CD4-positive, alpha-beta T cell treated with Interleukin-15 for 1 hour (primary cell): ENCODE data around the gene RNASEH2B.

Experiments
- DNase-seq: peaks from one replicate; pipeline ENCODE4 v3.0.0-alpha.2; 2020

Gene RNASEH2B, protein sequence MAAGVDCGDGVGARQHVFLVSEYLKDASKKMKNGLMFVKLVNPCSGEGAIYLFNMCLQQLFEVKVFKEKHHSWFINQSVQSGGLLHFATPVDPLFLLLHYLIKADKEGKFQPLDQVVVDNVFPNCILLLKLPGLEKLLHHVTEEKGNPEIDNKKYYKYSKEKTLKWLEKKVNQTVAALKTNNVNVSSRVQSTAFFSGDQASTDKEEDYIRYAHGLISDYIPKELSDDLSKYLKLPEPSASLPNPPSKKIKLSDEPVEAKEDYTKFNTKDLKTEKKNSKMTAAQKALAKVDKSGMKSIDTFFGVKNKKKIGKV

DNA sequence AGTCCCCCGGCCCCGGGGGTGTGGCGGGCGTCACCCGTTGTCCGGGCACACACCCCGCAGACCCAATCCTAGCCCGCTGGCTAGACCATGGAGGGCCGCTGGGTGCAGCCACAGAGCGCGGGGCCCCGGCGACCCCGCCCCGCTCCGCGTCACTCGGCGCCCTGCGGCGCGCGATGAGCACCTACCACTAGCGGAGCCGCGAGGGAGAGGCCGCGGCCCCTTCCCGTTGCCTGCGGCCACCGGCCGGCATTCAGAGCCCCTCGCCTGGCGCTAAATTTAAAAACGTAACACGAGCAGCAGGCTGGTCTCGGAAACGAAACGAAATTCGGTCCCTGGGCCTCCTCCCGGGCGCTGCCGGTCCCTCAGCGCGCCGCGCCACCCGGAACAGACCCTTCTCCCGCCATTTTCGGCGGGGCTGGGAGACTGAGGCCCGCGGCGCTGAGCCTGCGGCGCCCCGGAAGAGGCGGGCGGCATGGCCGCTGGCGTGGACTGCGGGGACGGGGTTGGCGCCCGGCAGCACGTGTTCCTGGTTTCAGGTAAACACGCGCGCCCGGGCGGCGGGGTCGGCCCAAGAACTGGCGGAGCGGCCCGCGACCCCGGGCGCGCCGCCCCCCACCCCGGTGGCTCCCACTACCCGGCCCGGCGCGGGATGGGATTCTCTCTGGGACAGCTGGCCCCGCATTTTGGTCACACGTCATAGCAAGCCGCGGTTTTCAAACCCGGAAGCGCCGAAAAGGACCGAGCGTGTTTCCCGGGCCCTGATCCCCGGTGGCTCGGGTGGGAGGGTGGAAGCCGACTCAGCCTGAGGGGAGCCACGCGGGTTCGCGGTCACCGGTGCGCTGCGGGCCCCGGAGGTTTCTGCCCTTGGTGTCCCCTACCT lies at the start of gene RNASEH2B:
Gene RNASEH2B (plus strand): TSS at position 187 of the 880 bp plus-strand sequence. CDS start 286 bp downstream, at position 473.
- DNase-seq, result peak; percentile 72

DNA sequence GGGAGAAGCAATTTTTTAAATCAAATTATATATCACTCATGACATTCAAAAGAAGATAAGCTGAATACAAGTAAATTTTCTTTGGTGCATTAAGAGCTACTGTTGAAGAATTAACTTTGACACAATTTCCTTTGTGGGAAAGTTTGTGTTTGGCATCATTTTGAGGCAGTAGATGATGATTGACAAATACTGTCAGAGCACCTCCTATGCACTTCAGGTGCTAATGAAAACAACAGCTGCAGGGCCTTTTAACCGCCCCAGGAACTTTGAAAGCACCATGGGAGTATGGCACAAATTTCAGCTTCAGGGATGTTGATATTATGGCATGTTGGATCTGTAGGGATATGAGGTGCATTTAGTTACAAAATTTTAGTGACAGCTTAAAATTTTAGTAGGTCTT lies 45.1 kb upstream of the RNASEH2B start:
- no peak for DNase-seq

DNA sequence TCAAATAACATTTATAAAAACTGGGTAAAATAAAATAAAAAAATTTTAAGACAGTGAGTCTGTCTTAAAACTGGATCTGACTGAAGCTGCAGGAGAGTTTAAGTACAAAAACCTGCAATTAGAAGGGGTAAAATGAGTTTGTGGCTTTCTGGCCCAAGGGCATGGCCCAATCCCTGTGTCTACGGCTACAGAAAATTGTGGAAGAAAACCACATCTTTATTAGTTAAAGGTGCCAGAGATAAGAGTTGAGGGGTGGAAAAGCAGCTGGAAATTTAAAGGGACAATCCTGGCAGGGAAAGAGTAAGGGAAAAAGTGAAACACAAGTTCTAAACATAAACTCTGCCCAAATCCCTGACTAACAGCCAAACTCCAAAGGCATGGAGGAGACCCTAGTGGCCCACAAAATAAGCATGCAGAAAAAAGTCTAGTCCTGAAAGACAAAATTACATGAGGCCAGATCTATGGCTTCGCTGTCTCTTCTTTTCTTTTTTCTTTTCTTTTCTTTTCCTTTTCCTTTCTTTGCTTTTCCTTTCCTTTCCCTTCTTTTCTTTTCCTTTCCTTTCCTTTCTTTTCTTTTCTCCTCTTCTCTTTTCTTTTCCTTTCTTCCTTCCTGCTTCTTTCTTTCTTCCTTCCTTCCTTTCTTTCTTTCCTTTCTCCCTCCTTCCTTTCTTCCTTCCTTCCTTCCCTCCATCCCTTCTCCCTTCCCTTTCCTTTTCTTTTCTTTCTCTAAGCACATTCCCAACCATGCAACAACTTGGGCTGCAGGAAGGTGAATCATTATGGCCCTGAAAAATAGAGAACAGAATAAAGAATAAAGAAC lies 42.6 kb upstream of the RNASEH2B start:
- no peak for DNase-seq

DNA sequence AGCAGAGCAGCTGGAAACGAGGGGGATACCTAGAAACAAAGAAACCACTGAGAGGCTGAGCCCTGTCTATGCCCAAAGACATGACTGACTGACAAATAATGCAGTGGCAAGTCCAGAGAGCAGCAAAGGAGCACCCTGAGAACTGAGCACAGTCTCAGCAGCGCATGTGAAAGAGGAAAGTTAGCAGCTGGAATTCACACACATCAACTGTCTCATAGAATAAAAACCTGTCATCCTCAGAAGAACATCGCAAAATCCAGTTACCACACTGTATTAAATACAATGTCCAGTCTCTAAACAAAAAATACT lies 42.0 kb upstream of the RNASEH2B start:
- no peak for DNase-seq

DNA sequence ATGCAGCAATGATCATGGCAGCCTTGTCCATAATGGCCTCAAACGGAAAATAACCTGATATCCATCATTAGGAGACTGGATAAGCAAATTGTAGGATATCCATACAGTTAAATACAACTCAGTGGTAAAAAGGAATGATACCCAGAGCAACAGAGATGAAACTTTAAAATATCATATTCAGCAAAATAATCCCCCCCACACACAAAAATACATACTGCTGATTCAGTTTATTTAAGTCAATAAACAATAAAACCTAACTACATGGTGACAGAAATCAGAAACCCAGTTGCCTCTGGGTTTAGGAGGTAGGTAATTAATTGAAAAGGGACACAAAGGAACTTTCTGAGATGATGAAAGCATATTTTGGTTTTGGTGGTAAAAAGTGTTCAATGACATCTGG lies 38.2 kb upstream of the RNASEH2B start:
- no peak for DNase-seq

DNA sequence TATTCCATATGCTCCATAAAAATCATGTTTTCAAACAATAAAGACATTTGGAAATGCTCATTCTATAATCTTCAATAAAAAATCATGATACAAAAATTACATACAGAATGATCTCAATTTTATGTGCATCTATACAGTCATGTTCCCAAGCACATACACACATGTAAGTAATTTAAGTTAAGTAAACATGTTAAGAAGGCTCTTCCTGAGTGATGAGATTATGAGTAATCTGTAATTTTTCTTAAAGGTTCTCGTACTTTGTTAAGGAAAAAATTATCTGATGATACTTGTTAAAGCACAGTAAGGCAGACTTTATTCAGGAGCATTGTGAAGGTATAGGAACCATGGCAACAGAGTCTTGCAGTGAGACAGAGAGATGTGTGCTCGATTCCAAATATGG lies 36.1 kb upstream of the RNASEH2B start:
- DNase-seq, result no peak

DNA sequence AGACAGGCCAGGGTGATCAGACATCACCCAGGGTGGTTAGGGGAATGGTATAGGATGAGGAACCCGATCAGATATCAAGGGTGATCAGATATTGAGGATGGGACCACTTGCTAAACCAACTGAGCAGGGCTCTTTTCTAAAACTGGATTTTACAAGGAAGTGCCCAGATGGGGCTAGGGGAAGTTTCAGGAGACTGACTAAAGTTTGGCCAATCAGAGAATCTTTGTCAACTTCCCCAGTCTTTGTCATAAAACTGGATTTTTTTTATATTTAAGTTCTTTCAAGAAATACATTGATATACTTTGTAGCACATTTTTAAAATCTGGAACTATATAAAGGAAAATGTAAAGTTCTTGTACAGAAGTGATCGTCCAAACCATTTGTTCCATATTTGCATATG lies 35.6 kb upstream of the RNASEH2B start:
- no peak for DNase-seq

DNA sequence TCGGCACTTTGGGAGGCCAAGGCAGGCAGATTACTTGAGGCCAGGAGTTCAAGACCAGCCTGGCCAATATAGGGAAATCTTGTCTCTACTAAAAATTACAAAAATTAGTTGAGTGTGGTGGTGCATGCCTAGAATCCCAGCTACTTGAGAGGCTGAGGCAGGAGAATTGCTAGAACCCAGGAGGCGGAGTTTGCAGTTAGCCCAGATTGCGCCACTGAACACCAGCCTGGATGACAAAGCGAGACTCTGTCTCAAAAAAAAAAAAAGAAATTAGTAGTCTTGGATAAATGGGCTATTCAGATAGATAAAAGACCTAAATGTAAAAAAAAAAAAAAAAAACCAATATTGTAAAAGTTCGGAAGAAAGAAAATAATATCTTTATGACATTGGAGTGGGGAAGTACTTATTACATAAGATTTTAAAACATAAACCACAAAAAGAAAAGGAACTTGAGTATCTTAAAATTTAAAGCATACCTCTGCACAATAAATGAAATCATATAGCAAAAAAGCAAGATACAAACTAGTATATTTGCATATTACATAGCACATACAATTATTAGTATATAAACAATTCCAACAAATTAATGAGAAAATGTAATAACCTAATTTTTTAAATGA lies 26.7 kb upstream of the RNASEH2B start:
- DNase-seq, result no peak

DNA sequence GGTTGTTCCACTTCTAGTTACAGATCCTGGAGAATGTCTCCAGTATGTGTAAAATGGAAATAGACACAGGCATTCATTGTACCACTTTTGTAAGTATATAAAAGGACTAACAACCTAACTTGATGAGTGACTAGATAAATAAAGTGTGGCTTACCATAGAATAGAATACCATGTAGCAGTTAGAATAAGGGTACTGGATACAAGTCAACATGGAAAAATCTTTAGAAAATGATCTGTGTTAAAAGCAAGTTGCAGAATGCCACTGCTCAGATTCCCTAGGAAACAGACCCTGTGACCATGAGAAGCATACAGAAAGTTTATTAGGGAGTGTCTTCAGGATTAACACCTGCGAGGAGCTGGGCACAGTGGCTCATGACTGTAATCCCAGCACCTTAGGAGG lies 25.9 kb upstream of the RNASEH2B start:
- no peak for DNase-seq

DNA sequence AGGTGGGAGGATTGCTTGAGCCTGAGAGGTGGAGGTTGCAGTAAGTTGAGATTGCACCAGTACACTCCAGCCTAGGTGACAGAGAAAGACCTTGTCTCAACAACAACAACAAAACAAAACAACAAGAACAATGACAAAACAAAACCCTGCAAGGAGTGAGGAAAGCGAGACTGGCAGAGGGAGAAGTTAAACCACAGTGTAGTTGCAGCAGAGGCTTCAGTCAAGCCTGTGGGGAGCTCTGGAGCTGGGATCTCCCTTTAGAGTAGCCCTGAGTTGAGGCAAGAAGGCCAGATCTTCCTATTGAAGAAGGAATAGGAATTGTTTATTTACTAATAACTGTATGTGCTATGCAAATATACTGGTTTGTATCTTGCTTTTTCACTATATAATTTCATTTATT lies 25.3 kb upstream of the RNASEH2B start:
- DNase-seq, result no peak

DNA sequence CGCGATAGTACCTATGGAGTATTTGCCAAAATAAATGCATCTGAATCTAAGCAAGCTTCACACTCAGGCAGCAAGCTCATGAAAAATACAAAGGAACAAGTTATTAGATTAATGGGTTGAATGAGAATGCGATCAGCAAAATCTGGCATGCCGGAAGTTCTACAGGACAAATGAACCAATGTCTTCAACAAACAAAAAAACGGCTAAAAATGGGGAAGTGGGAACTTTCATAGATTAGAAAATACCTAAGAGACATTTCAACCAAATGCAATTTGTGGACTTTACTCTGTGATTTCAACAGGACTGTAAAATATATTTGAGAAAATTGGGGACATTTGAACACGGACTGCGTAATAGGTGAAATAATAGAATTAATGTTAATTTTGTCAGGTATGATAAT lies 22.4 kb upstream of the RNASEH2B start:
- DNase-seq, result no peak

DNA sequence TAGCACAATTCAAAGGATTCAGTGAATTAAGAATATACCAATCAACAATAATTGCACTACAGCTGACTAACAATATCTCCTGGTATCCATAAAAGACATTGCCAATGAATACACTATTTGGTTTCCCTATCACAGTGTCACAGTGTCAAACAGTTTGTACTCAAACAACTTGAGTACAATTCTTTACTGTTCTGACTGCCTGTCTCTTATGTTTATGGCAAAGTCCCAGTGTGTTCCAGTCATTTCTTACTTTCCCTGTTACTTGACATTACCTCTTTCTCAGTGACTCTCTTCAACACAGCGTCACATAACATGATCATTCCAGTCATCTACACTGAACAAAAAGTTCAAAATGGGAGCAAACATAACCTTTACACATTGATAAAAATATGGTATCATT lies 21.2 kb upstream of the RNASEH2B start:
- no peak for DNase-seq

DNA sequence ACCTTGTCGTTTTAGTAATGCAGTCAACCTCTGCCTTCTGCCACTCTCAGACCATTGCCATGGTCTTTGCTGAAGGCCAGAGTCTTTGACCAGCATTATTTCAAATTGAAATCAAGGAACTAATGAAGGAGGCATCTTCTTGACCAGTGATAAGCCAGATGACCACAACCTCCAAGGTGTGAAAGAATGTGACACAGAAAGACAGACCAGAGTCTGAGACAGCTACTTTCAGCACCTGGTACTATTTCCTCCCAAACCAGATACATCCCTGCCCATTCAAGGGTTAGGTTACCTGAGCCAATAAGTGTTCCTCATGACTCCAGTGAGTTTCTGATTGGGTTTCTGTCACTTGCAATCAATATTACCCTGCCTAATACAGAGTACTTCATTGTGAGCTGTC lies 20.3 kb upstream of the RNASEH2B start:
- no peak for DNase-seq

DNA sequence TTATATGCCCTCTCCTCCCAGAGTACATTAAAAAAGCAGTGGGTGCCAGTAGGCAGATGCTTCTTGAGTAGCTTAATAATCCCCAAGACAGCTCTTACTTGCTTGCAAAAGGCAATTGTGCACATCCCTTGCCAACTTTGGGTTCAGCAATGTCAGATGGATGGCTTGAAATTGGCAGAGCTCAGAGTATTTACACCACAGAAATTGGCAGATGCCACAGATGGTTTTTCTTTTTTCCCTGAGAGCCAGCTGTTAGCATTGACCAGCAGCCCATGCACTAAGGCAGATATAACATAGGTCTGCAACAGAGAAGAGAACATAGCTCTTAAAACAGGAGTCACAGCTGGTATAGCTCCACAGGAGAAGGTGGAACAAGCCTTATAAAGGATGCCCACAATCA lies 18.4 kb upstream of the RNASEH2B start:
- no peak for DNase-seq

DNA sequence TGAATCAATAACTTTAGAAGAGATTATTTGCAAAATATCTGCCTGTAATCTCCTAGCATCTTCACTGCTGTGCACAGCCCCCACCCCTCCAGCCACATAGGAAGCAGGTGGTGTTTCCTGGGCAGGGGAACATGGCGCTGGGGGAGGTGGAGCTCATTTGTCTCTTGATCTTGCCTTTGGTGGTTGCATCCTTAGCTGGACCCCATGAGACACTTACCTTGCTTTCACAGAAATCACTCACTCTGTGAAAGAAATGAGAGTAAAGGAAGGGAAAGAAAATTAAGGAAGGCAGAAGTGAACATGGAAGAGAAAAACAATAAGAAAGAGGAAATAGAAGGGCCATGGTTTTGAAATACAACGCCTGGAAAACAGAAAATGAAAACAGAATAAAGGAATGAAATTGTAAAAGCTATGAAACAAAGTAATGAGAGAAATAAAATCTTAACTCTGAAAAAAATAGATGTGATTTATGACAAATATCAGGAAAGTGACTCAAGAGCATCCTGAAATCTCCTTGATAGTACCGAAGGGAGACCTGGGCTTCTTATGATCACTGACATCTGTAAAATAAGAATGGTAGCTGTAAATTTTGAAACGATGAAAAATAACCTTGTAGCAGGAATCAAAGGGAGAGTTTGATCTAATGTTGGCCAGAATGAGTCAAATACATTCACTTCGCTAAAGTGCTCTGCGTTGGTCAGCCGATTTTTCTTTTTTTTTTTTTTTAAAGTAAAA lies 17.2 kb upstream of the RNASEH2B start:
- DNase-seq, result peak; percentile 41

DNA sequence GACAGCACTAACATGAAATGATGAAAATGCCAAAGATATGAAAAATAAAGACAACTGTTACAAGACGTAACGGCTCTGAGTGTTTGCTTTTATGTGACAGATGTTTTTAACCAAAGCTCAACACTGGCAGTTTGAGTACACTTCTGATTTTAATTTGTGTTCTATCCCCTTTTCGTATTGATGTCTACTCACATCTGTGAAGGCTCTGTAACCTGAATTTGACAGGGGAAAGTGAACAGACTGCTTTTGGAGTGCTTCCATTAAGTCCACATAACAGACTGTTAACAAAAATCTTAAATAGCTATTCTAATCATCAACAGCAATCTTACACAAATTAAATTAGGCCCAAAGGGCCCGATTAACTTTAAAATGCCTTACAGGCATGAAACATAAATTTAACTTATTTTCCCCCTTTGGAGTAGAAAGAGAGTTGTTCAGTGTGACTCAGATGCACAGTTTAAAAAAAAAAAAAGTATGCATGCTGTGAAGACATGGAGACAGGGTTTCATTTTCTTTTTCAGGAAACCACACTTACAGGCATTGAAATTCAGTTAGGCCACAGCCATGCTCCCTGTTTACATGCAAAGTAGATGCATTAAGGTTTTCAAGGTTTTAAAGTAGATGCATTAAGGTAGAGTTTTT lies 16.3 kb upstream of the RNASEH2B start:
- DNase-seq, result no peak

DNA sequence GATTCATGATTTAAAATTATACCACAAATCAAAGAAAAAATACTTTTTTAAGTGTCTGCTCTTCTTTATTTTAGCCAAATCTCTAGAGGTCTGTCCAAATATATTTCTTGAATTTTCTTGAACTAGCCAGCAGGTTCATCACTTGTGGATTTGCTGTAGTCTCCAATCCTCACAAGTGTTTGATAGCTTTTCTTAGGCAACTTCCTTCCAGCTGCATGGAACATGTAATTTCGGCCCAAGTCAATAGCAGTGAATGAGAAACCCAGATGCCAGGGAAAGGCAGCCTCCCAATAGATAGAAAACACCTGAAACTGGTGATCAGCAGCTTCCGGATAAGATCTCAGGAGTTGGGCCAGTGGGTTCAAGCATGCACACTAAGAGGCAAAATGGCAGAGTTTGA lies 15.6 kb upstream of the RNASEH2B start:
- DNase-seq, result no peak

DNA sequence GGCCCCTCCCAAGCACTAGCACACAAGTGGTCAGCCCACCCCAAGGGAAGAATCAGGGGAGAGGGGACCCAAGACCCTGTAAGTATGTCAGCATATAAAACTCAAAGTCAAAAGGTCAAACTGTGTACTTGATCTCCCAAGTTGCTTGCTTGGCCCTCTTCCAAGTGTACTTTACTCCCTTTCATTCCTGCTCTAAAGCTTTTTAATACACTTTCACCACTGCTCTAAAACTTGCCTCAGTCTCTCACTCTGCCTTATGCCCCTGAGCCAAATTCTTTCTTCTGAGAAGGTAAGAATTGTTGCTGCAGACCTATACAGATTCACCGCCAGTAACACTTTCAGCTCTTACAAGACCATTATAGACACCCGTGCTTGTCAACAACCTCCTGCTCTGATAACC lies 15.1 kb upstream of the RNASEH2B start:
- no peak for DNase-seq

DNA sequence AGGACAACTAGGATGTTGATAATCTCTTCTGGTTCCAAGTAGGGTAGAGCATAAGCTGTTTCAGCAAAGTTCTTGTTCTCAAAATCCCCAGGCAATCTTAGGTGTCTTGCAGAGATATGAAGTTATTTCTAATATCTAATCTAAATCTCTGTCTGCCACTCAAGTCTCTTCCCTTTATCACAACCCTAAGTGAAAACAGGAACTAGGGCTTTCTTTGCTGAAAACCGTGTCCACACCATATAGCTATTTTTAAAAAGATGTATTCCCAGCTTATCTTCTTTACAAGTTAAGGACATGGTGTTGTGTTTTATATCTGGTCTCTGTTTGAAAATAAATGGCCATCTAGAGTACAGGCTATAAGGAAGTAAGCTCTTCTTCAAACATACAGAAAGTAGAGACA lies 11.3 kb upstream of the RNASEH2B start:
- DNase-seq, result no peak

DNA sequence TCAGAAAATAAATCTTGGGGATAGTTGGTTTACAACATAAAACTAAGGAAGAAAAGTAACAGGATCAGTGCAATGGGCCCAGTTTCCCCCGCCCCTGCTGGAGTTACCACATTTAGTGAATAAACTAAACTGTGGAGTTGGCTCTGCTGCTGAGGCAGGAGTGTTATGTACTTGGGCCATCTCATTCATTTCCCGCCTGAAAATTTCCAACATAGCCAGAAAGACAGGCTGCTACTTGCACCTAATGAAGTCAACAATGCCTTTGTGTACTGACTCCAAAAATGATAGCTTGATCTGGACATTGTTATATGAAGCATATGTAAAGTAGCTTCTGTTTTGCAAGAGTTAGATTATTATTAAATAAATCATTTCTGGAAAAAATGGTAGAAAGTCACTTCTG lies 7.9 kb upstream of the RNASEH2B start:
- no peak for DNase-seq

DNA sequence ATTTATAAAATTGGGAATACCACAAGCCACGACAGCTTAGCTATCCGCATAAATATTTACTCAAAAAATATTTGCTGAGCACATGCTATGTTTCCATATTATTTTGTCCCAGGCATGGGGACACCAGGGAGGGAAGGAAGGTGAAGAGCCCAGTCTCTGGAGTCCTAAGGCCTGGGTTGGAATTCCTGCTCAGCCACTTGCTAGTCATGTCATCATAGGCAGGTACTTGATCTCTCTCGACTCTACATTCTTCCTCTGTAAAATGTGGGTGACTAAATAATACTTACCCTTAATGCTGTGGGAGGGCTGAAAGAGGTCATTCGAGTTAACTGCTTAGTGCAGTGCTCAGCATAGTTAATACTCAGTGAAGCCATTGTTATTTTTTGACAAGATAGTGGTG lies 4.3 kb upstream of the RNASEH2B start:
- no peak for DNase-seq

DNA sequence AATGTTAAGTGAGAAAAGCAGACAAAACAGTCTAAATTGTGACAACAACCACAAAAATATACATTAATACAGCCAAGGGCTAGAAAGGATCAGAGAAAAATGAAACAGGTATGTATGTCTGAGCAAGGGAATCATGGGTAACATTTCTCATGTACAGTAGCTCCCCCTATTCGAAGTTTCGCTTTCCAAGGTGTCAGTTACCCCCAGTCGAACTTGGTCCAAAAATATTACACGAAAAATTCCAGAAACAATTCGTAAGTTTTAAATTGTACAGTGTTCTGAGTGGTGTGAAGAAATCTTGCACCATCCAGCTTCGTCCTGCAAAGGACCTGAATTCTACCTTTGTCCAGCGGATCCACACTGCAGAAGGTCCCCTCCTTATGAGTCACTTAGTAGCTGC lies 1.8 kb upstream of the RNASEH2B start:
- DNase-seq, result no peak
